ENCODE measurements around the gene CD47.

The CD47 gene

GRCh38 chr3:108017587-108017986 lies 73.2 kb downstream of the CD47 start:
- DNase-seq (ENCODE audit: low read depth in 1 of 2, low spot score in 1 of 2), result no peak

- DNase-seq (ENCODE audit: low read depth in 1 of 2, low spot score in 1 of 2), result no peak
Measured at GRCh38 chr3:108014943-108015342, 75.9 kb downstream of the CD47 start.

DNA sequence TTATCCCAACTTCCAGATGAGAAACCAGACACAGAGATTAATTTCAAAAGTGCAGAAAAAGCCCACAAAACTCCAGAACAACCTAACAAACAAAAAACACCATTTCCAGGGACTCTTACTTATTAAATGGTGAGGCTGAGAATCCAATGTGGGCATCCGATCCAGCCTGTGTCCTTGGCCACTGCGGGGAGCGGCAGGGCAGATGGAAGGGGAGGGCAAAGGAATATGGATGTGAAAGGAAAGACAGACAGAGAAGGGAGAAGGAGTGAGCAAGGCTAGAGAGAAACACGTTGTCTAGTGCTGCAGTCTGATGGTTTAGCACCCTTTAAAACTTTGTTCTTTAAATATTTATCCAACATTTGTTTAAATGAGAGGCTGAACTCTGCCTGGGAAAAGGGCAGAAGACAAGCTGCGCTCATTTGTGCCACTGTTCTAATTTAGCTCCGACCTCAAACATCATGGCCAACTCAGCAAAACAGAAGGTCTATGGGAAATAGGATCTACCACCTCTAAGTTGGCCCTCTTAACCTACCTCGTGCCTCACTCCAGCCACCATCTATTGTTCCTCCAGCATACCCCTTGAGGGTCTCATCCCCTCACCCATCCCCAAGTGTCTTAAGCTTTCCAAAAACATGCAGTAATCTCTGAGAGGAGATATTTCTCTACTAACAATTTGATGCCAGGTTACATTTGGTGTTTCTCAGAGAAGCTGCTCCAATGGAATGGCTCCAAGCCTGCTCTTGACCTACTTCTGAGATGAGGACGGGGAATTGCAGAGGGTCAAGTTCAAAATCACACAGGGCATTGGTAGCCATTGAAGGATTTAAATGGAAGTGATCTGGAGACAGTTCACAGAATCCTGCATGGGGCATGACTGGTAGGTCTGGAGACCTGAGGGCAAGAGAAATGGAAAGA lies 77.4 kb downstream of the CD47 start:
- no peak for DNase-seq (ENCODE audit: low read depth in 1 of 2, low spot score in 1 of 2)

- no peak for DNase-seq (ENCODE audit: low read depth in 1 of 2, low spot score in 1 of 2)
Measured at GRCh38 chr3:108012304-108012703, 78.5 kb downstream of the CD47 start.

GRCh38 chr3:108011616-108012015 lies 79.2 kb downstream of the CD47 start:
- DNase-seq (ENCODE audit: low read depth in 1 of 2, low spot score in 1 of 2), result no peak

DNA sequence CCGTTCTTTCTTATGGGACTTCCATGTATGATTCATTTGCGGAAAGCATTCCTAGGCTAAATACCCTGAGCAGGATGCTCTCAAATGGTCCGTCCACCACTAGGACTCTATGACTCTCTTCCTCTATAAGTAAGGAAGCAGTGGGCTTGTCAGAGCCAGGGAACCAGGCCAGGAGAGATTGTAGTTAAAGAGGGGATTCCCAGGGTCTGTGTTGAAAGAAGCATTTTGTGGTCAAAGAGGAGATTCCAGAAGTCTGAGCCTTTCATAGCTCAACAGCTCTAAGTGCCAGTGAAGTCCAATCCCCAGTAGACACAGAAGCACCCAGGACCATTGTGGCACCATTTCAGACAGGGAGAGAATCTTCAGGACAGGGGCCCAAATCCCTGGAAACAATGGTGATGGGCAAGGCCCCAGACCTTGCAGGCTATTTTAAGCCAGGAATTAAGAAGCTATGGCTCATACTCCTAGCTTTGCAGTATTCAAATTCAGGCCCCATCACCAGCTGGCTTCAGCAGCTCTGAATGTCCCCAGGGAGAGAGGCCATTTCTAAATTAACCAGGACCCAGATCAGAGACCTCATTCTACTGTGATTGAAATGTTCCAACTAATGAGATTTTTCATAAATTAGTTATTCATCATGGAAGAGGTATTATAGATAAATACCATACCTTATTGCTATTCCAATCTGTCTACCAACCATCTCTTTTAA lies 81.7 kb downstream of the CD47 start:
- DNase-seq (ENCODE audit: low read depth in 1 of 2, low spot score in 1 of 2), result no peak

GRCh38 chr3:108008106-108008505 lies 82.7 kb downstream of the CD47 start:
- no peak for DNase-seq (ENCODE audit: low read depth in 1 of 2, low spot score in 1 of 2)

DNA sequence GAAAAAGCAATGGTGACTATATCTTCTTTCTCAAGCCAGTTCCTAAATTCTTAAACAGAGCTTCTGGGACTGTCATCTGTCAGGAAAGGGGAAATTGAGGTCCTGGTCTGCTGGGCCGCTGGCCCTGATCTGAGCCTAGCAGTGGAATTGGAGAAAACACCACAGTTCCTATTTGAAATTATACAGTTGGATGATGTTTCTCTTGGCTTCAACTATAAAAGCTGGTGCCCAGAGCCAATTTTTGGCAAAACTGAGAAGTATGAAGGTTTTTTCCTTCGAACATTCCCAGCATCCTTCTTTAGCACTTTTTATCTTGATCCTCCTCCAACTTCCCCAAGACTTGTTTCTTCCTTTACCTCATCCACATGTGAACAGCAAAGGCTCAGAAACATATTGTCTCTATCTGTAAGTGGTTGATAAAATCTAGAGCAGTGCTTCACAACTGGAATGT lies 83.9 kb downstream of the CD47 start:
- DNase-seq (ENCODE audit: low read depth in 1 of 2, low spot score in 1 of 2), result no peak

- DNase-seq (ENCODE audit: low read depth in 1 of 2, low spot score in 1 of 2), result no peak
Measured at GRCh38 chr3:108006077-108006771, 84.6 kb downstream of the CD47 start.

DNA sequence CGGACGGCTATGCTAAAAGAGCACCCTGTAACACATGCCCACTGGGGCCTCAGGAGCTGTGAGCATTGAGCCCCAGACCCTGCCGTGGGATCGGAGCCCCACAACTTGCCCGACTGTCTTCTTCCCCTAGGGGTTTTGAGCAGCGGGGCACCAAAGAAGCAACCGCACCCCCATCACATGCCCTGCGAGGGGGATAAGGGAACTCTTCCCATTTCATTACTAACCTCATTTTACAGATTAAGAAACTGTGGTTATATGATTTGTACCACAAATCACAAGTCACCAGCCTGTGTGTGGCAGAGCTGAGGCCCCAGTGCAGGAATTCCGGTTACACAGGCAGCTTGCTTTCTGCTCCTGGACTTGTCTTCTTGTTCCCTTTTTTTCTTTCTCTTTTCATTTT lies 86.2 kb downstream of the CD47 start:
- no peak for DNase-seq (ENCODE audit: low read depth in 1 of 2, low spot score in 1 of 2)

DNA sequence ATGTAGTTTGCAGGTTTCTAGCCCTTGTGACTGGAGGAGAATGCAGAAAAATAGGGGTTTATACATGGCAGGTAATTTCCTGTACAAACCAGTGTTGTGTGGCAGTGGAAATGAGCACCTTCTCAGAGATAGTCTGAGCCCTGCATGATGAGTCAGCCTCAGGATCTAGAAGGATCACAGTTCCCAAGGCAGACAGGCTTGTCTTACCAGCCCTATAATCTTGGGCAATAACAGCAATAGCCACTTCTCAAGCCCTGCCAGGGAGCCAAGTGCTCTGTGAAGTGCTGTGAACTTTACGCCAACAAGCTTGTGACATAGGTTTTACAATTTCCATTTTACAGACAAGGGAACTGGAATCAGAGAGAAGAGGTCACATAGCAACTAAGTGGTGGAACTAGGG lies 89.4 kb downstream of the CD47 start:
- DNase-seq (ENCODE audit: low read depth in 1 of 2, low spot score in 1 of 2), result no peak

- no peak for DNase-seq (ENCODE audit: low read depth in 1 of 2, low spot score in 1 of 2)
Measured at GRCh38 chr3:107999215-107999775, 91.5 kb downstream of the CD47 start.

DNA sequence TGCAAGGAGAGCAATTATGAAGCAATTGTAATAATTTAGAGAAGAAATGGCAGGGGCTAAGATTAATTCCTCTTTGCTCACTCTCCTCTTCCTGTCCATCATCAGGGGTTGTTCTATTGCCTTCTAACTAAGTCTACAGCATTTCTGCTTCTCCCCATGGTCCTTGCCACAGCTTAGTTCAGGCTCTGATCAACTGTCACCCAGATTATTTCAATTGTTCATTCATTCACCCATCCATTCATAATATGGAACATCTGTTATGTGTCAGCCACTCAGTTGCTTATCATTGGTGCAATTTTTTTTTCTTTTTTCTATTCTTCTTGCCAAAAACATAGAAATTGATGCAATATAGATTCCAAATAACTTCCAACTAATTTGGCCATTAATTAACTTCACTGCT lies 93.2 kb downstream of the CD47 start:
- DNase-seq (ENCODE audit: low read depth in 1 of 2, low spot score in 1 of 2), result no peak

DNA sequence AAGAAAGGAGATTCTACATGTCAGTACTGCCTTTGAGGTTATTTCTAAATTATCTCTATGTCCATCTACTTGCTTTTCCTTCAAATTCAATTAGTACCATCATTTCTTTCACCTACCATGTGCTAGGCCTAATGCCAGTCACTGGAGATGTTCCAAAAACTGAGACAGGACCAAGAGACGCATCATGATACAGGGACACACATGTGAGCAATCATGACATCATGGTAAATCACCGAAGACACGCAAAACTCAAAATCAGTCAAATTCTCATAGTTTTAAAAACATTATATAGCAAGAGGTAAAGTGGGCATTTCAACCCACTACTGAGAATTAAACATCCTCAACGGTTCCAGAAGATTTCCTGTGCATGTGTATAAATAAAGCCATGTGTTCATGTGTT lies 95.0 kb downstream of the CD47 start:
- no peak for DNase-seq (ENCODE audit: low read depth in 1 of 2, low spot score in 1 of 2)

DNA sequence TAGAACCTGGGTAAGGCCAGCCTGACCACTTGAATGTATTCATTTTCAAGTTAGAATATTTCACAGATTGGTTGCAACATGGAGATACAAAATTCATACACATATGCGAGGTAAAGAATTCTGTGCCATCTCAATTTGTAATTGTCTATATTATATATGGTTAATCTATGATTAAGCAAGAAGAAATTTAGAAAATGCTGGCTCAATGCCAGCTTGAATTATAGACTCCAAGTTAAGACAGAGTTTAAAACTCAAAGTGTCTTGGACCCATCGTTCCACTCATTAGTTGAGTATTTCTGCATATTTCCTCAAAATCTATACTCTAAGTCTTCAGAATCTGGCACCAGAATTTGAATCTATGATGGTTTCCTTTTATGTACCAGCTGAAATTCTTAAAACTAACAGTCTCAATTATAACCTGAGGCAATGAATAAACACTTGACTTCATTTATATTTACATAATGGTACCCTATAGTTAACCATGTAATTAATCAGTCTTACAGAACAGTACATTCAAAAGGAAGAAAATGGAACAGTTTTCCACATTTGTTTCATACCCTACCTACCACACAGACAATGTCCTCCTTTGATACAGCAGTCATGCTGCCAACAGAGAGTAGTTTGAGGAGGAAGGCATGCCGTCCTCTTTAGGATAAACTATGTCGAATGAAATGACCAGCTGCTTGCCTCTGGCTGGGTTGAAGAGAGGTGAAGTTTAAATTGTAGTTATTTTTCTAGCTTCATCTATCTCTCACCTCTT lies 95.7 kb downstream of the CD47 start:
- no peak for DNase-seq (ENCODE audit: low read depth in 1 of 2, low spot score in 1 of 2)

DNA sequence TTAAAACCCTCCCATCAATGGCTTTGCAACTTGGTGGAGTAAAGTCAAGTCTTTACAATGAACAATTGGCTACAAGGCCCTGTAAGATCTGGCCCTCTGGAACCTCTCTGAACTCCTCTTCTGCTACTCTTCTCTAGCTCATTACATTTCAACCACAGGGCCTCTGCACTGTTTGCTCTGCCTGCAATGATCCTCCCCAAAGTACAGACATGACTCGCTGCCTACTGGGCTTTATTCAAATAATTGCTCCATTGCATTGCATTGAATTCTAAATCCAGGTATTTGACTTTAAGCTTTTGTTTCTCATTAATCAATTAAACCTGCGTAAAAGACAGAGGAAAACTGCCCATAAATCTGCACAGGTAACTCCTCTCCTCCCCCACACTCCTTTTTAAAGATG lies 96.7 kb downstream of the CD47 start:
- no peak for DNase-seq (ENCODE audit: low read depth in 1 of 2, low spot score in 1 of 2)

- no peak for DNase-seq (ENCODE audit: low read depth in 1 of 2, low spot score in 1 of 2)
Measured at GRCh38 chr3:107993771-107994170, 97.1 kb downstream of the CD47 start.

Measured in activated CD4-positive, alpha-beta T cell treated with anti-CD3 and anti-CD28 coated beads, Interleukin-2, amount 50 U/mL, for 24 hours (primary cell).